Measurements from ENCODE around the gene POLR2H.

GRCh38 chr3:184349563-184350470 is 11.7 kb upstream of the POLR2H start:
- no peak for TF ChIP-seq CTCF (IDR thresholded peaks at IDR 0.05; ENCODE audit: low read depth, low read length, poor library complexity, severe bottlenecking)
- no peak for TF ChIP-seq EZH2phosphoT487 (IDR thresholded peaks at IDR 0.05; ENCODE audit: borderline replicate concordance, low read length)

All from DOHH2 (cell line).